ENCODE data around the gene WDR86. TPM values are rescaled to one million over a fixed set of nuclear protein-coding genes. Genes with fewer than 3 reads are reported as not detected.
A peak's percentile ranks its signal among the peaks of the same experiment; 100 is the strongest.

WDR86 gene
- 1 to 10 TPM in 3 of 4 donors, not detected in 1; 1.4 to 2.4 (median 2.0) TPM for total RNA-seq

- H3K4me3 ChIP-seq (ENCODE audit: low read depth, poor library complexity, severe bottlenecking), result peak within 1 kb of the TSS; percentile 19
- no peak for DNase-seq (ENCODE audit: low spot score in 2 of 2)
- intact Hi-C loops (cut with DNase I; ENCODE audit: low total_unique reads), result no loop called here
- 1 to 2% methylated on average over 19 to 43 of the region's 75 CpGs for WGBS, 2 donors
- TF ChIP-seq POLR2A (IDR thresholded peaks at IDR 0.05), result no peak
- no peak for TF ChIP-seq CTCF (IDR thresholded peaks at IDR 0.05)
Observed at GRCh38 chr7:151409667-151410404, at the start of gene WDR86. TSS of gene WDR86 (minus strand) at chr7:151410038. CDS start at chr7:151409589, 449 bp downstream.

GRCh38 chr7:151457534-151457933 is 47.7 kb upstream of the WDR86 start:
- TF ChIP-seq POLR2A (IDR thresholded peaks at IDR 0.05) (no peak), CTCF (IDR thresholded peaks at IDR 0.05) (no peak)

GRCh38 chr7:151456782-151457181 is 46.9 kb upstream of the WDR86 start:
- WGBS, 2 donors, result 84 to 91% methylated on average over 4 of the region's 4 CpGs
- intact Hi-C loops (cut with DNase I; ENCODE audit: low total_unique reads), result no loop called here
- no peak overlapping the region for H3K4me3 ChIP-seq (ENCODE audit: low read depth, poor library complexity, severe bottlenecking)
- TF ChIP-seq POLR2A (IDR thresholded peaks at IDR 0.05) (no peak), CTCF (IDR thresholded peaks at IDR 0.05) (no peak)
- DNase-seq (ENCODE audit: low spot score in 2 of 2), result no peak

More at GRCh38 chr7:151457534-151457933, 47.7 kb upstream of the WDR86 start:
- intact Hi-C loops (cut with DNase I; ENCODE audit: low total_unique reads), result no loop called here
- WGBS, 2 donors, result 97% methylated on average over 6 of the region's 6 CpGs
- no peak overlapping the region for H3K4me3 ChIP-seq (ENCODE audit: low read depth, poor library complexity, severe bottlenecking)
- no peak for DNase-seq (ENCODE audit: low spot score in 2 of 2)

GRCh38 chr7:151456276-151456675 is 46.4 kb upstream of the WDR86 start:
- intact Hi-C loops (cut with DNase I; ENCODE audit: low total_unique reads), result no loop called here
- 93 to 97% methylated on average over 5 of the region's 5 CpGs for WGBS, 2 donors
- DNase-seq (ENCODE audit: low spot score in 2 of 2), result no peak
- TF ChIP-seq POLR2A (IDR thresholded peaks at IDR 0.05) (no peak), CTCF (IDR thresholded peaks at IDR 0.05) (no peak)
- H3K4me3 ChIP-seq (ENCODE audit: low read depth, poor library complexity, severe bottlenecking), result no peak overlapping the region

GRCh38 chr7:151455690-151456089 is 45.9 kb upstream of the WDR86 start:
- TF ChIP-seq POLR2A (IDR thresholded peaks at IDR 0.05) (no peak), CTCF (IDR thresholded peaks at IDR 0.05) (no peak)
- 91 to 92% methylated on average over 4 of the region's 4 CpGs for WGBS, 2 donors
- intact Hi-C loops (cut with DNase I; ENCODE audit: low total_unique reads), result no loop called here
- DNase-seq (ENCODE audit: low spot score in 2 of 2), result no peak
- no peak overlapping the region for H3K4me3 ChIP-seq (ENCODE audit: low read depth, poor library complexity, severe bottlenecking)
